ENCODE measurements around the gene DCLRE1B.

DCLRE1B gene

GRCh38 chr1:113858418-113858817, 46.7 kb upstream of the DCLRE1B start:
- peaks cover 70% of the 10 kb centered on the region for H3K4me1 ChIP-seq (ENCODE audit: low read length)
- peak overlapping the region; percentile 78 for H3K4me2 ChIP-seq (ENCODE audit: low read length)
- no peak overlapping the region for H2AFZ ChIP-seq (ENCODE audit: low read depth, low read length)

GRCh38 chr1:113858982-113859381, 46.1 kb upstream of the DCLRE1B start:
- H3K9me3 ChIP-seq (ENCODE audit: insufficient read depth, low read length), result no peaks in the 10 kb centered on the region
- peak overlapping the region; percentile 99 for H3K27ac ChIP-seq (ENCODE audit: low read length)
- peak overlapping the region; percentile 58 for H3K4me3 ChIP-seq (ENCODE audit: low read length)
- H3K4me1 ChIP-seq (ENCODE audit: low read length), result peaks cover 69% of the 10 kb centered on the region
- TF ChIP-seq EZH2phosphoT487 (IDR thresholded peaks at IDR 0.05; ENCODE audit: low read depth), result no peak
- TF ChIP-seq, protein P1, sequence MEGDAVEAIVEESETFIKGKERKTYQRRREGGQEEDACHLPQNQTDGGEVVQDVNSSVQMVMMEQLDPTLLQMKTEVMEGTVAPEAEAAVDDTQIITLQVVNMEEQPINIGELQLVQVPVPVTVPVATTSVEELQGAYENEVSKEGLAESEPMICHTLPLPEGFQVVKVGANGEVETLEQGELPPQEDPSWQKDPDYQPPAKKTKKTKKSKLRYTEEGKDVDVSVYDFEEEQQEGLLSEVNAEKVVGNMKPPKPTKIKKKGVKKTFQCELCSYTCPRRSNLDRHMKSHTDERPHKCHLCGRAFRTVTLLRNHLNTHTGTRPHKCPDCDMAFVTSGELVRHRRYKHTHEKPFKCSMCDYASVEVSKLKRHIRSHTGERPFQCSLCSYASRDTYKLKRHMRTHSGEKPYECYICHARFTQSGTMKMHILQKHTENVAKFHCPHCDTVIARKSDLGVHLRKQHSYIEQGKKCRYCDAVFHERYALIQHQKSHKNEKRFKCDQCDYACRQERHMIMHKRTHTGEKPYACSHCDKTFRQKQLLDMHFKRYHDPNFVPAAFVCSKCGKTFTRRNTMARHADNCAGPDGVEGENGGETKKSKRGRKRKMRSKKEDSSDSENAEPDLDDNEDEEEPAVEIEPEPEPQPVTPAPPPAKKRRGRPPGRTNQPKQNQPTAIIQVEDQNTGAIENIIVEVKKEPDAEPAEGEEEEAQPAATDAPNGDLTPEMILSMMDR (IDR thresholded peaks at IDR 0.05; ENCODE audit: low read depth, low read length), result no peak
- peak overlapping the region; percentile 76 for H3K9ac ChIP-seq (ENCODE audit: low read length)
- no peaks in the 10 kb centered on the region for H4K20me1 ChIP-seq (ENCODE audit: insufficient read depth, low read length)
- H3K79me2 ChIP-seq (ENCODE audit: low read length), result no peaks in the 10 kb centered on the region
- H2AFZ ChIP-seq (ENCODE audit: low read depth, low read length), result no peak overlapping the region
- peak overlapping the region; percentile 78 for H3K4me2 ChIP-seq (ENCODE audit: low read length)
- H3K36me3 ChIP-seq (replicated peaks; ENCODE audit: low read depth, low read length), result peaks cover 7% of the 10 kb centered on the region
- no peaks in the 10 kb centered on the region for H3K27me3 ChIP-seq (ENCODE audit: low read depth, low read length)

More at GRCh38 chr1:113858418-113858817, 46.7 kb upstream of the DCLRE1B start:
- H3K27ac ChIP-seq (ENCODE audit: low read length), result peak overlapping the region; percentile 99
- peaks cover 7% of the 10 kb centered on the region for H3K36me3 ChIP-seq (replicated peaks; ENCODE audit: low read depth, low read length)
- no peaks in the 10 kb centered on the region for H3K27me3 ChIP-seq (ENCODE audit: low read depth, low read length)
- TF ChIP-seq EZH2phosphoT487 (IDR thresholded peaks at IDR 0.05; ENCODE audit: low read depth), result no peak
- no peaks in the 10 kb centered on the region for H3K79me2 ChIP-seq (ENCODE audit: low read length)
- peak overlapping the region; percentile 58 for H3K4me3 ChIP-seq (ENCODE audit: low read length)
- H4K20me1 ChIP-seq (ENCODE audit: insufficient read depth, low read length), result no peaks in the 10 kb centered on the region
- peak overlapping the region; percentile 76 for H3K9ac ChIP-seq (ENCODE audit: low read length)
- H3K9me3 ChIP-seq (ENCODE audit: insufficient read depth, low read length), result no peaks in the 10 kb centered on the region

GRCh38 chr1:113859478-113860175, 45.5 kb upstream of the DCLRE1B start:
- no peaks in the 10 kb centered on the region for H3K27me3 ChIP-seq (ENCODE audit: low read depth, low read length)
- H3K36me3 ChIP-seq (replicated peaks; ENCODE audit: low read depth, low read length), result peaks cover 7% of the 10 kb centered on the region
- peak overlapping the region; percentile 76 for H3K9ac ChIP-seq (ENCODE audit: low read length)
- no peak overlapping the region for H2AFZ ChIP-seq (ENCODE audit: low read depth, low read length)
- no peaks in the 10 kb centered on the region for H3K9me3 ChIP-seq (ENCODE audit: insufficient read depth, low read length)
- no peaks in the 10 kb centered on the region for H4K20me1 ChIP-seq (ENCODE audit: insufficient read depth, low read length)
- no peaks in the 10 kb centered on the region for H3K79me2 ChIP-seq (ENCODE audit: low read length)
- TF ChIP-seq, protein P1 (IDR thresholded peaks at IDR 0.05; ENCODE audit: low read depth, low read length), result no peak
- no peak for TF ChIP-seq EZH2phosphoT487 (IDR thresholded peaks at IDR 0.05; ENCODE audit: low read depth)
- peak overlapping the region; percentile 78 for H3K4me2 ChIP-seq (ENCODE audit: low read length)
- peak overlapping the region; percentile 59 for H3K4me3 ChIP-seq (ENCODE audit: low read length)
- H3K27ac ChIP-seq (ENCODE audit: low read length), result peak overlapping the region; percentile 99
- H3K4me1 ChIP-seq (ENCODE audit: low read length), result peaks cover 63% of the 10 kb centered on the region

DNA sequence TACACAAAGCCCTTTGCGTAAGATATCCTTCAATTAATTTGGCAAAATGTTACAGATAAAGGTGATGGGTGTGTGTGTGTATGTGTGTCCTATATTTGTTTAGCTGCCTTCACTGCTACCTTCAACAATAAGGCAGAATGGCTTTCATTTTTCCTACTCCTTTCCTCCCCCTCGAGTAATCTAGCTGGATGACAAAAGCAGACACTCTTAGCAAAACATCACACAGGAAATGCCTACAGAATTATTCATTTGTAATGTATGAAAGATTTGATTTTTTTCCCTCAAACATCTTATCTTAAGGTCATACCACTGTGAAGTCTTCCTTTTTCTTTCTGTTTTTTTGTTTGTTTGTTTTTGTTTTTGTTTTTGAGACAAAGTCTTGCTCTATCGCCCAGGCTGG, 44.2 kb upstream of the DCLRE1B start:
- no peaks in the 10 kb centered on the region for H3K79me2 ChIP-seq (ENCODE audit: low read length)
- no peak for TF ChIP-seq EZH2phosphoT487 (IDR thresholded peaks at IDR 0.05; ENCODE audit: low read depth)
- TF ChIP-seq, protein P1 (IDR thresholded peaks at IDR 0.05; ENCODE audit: low read depth, low read length), result no peak
- no peak overlapping the region for H3K9ac ChIP-seq (ENCODE audit: low read length)
- no peak overlapping the region for H2AFZ ChIP-seq (ENCODE audit: low read depth, low read length)
- H3K9me3 ChIP-seq (ENCODE audit: insufficient read depth, low read length), result no peaks in the 10 kb centered on the region
- peaks cover 5% of the 10 kb centered on the region for H3K36me3 ChIP-seq (replicated peaks; ENCODE audit: low read depth, low read length)
- H3K4me3 ChIP-seq (ENCODE audit: low read length), result no peak overlapping the region
- peak overlapping the region; percentile 78; the same call in 1 of the 2 replicates for H3K4me2 ChIP-seq (ENCODE audit: low read length)
- H3K4me1 ChIP-seq (ENCODE audit: low read length), result peaks cover 60% of the 10 kb centered on the region
- H4K20me1 ChIP-seq (ENCODE audit: insufficient read depth, low read length), result no peaks in the 10 kb centered on the region
- H3K27me3 ChIP-seq (ENCODE audit: low read depth, low read length), result no peaks in the 10 kb centered on the region
- H3K27ac ChIP-seq (ENCODE audit: low read length), result peak overlapping the region; percentile 99
